GM23248 (cell line): ENCODE data around the gene MCEMP1.

ENCODE experiments used
- EZH2 ChIP-seq: fragments of 200-600 bp; sonication (generic); IDR thresholded peaks from 2 replicates; pipeline ENCODE4 v1.6.1; 2018; ENCODE audit warnings: antibody characterized with exemption, mild to moderate bottlenecking; ENCODE audit not compliant: insufficient read depth, poor library complexity, severe bottlenecking
- EZH2phosphoT487 ChIP-seq: fragments of 200-600 bp; sonication (generic); IDR thresholded peaks from 2 replicates; pipeline ENCODE4 v1.6.1; 2018; ENCODE audit warnings: antibody characterized with exemption, moderate library complexity, mild to moderate bottlenecking, low read depth; ENCODE audit not compliant: insufficient read depth

GRCh38 chr19:7661744-7662538, 14.9 kb upstream of the MCEMP1 start:
- TF ChIP-seq EZH2phosphoT487 (no peak), EZH2 (no peak)
